ES-I3 (cell line): ENCODE data around the gene NAP1L4.

Source experiments
- H3K36me3 ChIP-seq: 2 replicates; pipeline ENCODE4 v1.6.1; 2013; ENCODE audit warnings: mild to moderate bottlenecking, low read length, control low read depth, moderate library complexity; ENCODE audit not compliant: insufficient read depth
- H3K4me1 ChIP-seq: 2 replicates; pipeline ENCODE4 v1.6.1; 2013; ENCODE audit warnings: mild to moderate bottlenecking, control low read depth, low read length; ENCODE audit not compliant: insufficient read depth
- H3K9ac ChIP-seq: 2 replicates; pipeline ENCODE4 v1.6.1; 2013; ENCODE audit warnings: low read depth, mild to moderate bottlenecking, low read length, moderate library complexity
- H3K9me3 ChIP-seq: 2 replicates; pipeline ENCODE4 v1.6.1; 2013; ENCODE audit warnings: mild to moderate bottlenecking, low read length, moderate library complexity; ENCODE audit not compliant: control insufficient read depth, insufficient read depth

Gene NAP1L4, protein sequence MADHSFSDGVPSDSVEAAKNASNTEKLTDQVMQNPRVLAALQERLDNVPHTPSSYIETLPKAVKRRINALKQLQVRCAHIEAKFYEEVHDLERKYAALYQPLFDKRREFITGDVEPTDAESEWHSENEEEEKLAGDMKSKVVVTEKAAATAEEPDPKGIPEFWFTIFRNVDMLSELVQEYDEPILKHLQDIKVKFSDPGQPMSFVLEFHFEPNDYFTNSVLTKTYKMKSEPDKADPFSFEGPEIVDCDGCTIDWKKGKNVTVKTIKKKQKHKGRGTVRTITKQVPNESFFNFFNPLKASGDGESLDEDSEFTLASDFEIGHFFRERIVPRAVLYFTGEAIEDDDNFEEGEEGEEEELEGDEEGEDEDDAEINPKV

GRCh38 chr11:2992234-2992996 lies at the start of gene NAP1L4:
Gene NAP1L4 (minus strand): TSS chr11:2992329. CDS start chr11:2979220, 13,109 bp downstream.
- H3K36me3 ChIP-seq, result no peaks in the 10 kb centered on the region
- no peaks in the 10 kb centered on the region for H3K9me3 ChIP-seq
- H3K9ac ChIP-seq, result peak within 1 kb of the TSS; percentile 79
- H3K4me1 ChIP-seq, result peaks cover 14% of the 10 kb centered on the region

- Histone ChIP-seq H3K4me1 (no peaks in the 10 kb centered on the region), H3K36me3 (peaks cover 36% of the 10 kb centered on the region), H3K9ac (no peak overlapping the region), H3K9me3 (no peaks in the 10 kb centered on the region)
These were observed 48.8 kb upstream of the NAP1L4 start for GRCh38 chr11:3040881-3041280.

DNA sequence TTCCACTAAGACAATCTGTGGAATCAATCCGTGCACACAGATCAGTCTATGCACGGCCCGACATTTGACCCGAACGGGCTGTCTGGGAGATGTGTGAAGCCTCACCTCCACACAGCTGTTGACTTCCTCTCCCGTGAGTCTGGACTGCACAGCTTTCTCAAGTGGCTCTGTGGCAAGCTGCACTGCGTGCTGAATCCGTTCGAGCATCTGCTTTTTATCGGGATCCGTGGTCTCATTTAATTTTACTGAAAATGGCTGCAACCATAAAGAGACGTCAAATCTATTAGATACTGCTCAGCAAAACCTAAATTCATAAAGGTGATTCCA lies 45.8 kb upstream of the NAP1L4 start:
- peaks cover 43% of the 10 kb centered on the region for H3K36me3 ChIP-seq
- no peaks in the 10 kb centered on the region for H3K4me1 ChIP-seq
- H3K9me3 ChIP-seq, result no peaks in the 10 kb centered on the region
- H3K9ac ChIP-seq, result no peak overlapping the region

GRCh38 chr11:3037040-3037944 lies 45.2 kb upstream of the NAP1L4 start:
- no peaks in the 10 kb centered on the region for H3K9me3 ChIP-seq
- H3K36me3 ChIP-seq, result peaks cover 45% of the 10 kb centered on the region
- H3K4me1 ChIP-seq, result no peaks in the 10 kb centered on the region
- no peak overlapping the region for H3K9ac ChIP-seq

GRCh38 chr11:3036419-3036818 lies 44.3 kb upstream of the NAP1L4 start:
- H3K9ac ChIP-seq, result no peak overlapping the region
- H3K9me3 ChIP-seq, result no peaks in the 10 kb centered on the region
- peaks cover 46% of the 10 kb centered on the region for H3K36me3 ChIP-seq
- H3K4me1 ChIP-seq, result no peaks in the 10 kb centered on the region

GRCh38 chr11:3035333-3035732 lies 43.2 kb upstream of the NAP1L4 start:
- Histone ChIP-seq H3K36me3 (peaks cover 42% of the 10 kb centered on the region), H3K9ac (no peak overlapping the region), H3K9me3 (no peaks in the 10 kb centered on the region), H3K4me1 (no peaks in the 10 kb centered on the region)

DNA sequence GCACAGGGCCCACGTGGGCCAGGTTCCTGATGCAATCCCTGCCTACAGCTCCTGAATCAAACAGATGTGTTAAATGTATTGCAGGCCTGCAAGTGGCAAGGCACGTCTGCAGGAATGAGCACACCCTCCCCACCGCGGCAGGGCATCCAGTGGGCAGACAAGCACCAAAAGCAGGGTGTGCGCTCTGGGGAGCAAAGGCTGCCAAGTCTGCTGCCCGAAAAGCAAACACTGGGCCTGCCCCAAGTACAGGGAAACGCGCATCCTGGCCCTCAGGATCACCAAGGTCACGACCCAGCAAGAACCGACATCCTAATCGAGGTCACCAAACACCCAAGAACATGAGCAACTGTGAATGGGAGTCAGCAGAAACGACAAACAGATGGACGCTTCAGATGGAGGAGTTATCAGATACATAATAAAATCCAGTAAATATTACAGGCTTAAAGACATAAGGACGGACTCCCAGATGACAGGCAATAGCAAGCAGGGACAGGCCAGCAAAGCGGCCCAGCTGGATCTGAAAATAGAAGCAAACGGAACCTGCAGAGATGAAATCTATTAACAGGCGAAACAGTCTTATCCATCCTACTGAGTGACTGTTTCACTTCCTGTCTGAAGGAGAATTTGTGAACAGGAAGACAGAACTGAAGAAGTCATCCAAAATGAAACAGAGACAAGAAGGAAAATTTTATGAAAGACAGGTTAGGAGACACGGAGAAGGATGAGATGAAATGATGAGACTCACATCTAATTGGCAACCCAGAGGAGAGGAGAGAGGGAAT lies 38.4 kb upstream of the NAP1L4 start:
- peaks cover 40% of the 10 kb centered on the region for H3K36me3 ChIP-seq
- H3K9me3 ChIP-seq, result no peaks in the 10 kb centered on the region
- H3K4me1 ChIP-seq, result no peaks in the 10 kb centered on the region
- no peak overlapping the region for H3K9ac ChIP-seq

- Histone ChIP-seq H3K36me3 (peaks cover 41% of the 10 kb centered on the region), H3K9ac (no peak overlapping the region), H3K9me3 (no peaks in the 10 kb centered on the region), H3K4me1 (no peaks in the 10 kb centered on the region)
These were observed 36.7 kb upstream of the NAP1L4 start for GRCh38 chr11:3028813-3029212.

DNA sequence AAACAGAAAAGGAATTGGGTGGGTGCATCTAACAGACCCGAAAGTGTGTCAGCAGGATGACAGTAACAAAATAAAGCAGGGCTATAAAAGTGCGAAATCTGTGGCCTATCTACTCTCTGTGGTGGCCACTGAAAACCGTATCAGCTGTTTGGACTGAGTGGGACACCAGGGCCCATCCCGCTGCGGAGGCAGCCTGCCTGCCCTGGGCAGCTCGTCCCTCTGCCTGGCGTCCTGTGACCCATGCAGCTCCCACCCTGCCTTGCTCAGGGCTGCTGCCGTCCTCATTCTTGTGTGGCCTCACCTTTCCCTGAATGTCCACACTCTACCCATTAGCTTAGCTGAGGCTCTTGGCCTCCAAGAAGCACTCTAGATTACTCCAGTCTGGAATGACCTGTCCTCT lies 34.7 kb upstream of the NAP1L4 start:
- no peaks in the 10 kb centered on the region for H3K9me3 ChIP-seq
- H3K4me1 ChIP-seq, result no peaks in the 10 kb centered on the region; the same call in 1 of the 2 replicates
- H3K9ac ChIP-seq, result no peak overlapping the region
- H3K36me3 ChIP-seq, result peaks cover 32% of the 10 kb centered on the region

DNA sequence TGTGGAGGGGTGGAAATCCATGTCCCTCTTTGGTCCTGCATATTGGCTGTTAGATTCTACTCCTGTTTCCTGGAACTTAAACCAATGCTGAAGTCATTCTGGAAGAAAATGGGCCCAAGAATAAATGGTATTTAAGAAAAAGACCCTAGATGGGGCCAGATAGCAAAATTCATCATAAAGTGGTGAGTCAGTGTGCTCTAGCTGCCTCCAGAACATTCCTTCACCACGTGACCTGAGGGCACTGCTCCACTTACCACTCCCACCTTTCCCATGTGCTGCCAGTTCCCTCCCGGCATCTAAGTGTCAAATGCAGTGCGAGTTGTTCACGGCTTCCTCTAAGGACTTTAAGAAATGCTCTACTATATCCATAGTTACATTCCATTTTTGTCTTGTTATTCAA lies 30.9 kb upstream of the NAP1L4 start:
- Histone ChIP-seq H3K36me3 (peaks cover 25% of the 10 kb centered on the region), H3K9ac (no peak overlapping the region), H3K9me3 (no peaks in the 10 kb centered on the region), H3K4me1 (no peaks in the 10 kb centered on the region; the same call in 1 of the 2 replicates)

- Histone ChIP-seq H3K4me1 (no peaks in the 10 kb centered on the region; the same call in 1 of the 2 replicates), H3K9ac (no peak overlapping the region), H3K9me3 (no peaks in the 10 kb centered on the region), H3K36me3 (peaks cover 29% of the 10 kb centered on the region)
These were observed 30.3 kb upstream of the NAP1L4 start for GRCh38 chr11:3022300-3022967.

DNA sequence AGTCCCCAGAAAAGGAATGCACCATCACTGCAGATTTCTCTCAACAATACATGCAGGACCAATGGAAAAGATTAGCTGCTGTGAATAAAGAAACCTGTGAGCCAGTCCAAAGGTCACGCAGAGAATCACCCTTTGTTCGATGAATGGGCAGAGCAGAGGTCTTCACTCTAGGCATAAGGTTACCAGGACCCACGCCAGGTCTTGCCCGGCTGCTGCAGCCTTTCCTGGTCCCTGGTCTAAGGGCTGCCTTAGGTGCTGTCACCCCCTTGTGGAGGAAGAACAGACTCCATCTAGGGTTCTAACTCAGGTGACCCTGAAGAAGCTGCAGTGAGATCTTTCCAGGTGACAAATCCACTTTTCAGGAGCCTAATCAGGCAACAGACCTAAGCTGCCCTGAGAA lies 29.0 kb upstream of the NAP1L4 start:
- H3K9me3 ChIP-seq, result no peaks in the 10 kb centered on the region
- no peaks in the 10 kb centered on the region; the same call in 1 of the 2 replicates for H3K4me1 ChIP-seq
- no peak overlapping the region for H3K9ac ChIP-seq
- H3K36me3 ChIP-seq, result peaks cover 34% of the 10 kb centered on the region

DNA sequence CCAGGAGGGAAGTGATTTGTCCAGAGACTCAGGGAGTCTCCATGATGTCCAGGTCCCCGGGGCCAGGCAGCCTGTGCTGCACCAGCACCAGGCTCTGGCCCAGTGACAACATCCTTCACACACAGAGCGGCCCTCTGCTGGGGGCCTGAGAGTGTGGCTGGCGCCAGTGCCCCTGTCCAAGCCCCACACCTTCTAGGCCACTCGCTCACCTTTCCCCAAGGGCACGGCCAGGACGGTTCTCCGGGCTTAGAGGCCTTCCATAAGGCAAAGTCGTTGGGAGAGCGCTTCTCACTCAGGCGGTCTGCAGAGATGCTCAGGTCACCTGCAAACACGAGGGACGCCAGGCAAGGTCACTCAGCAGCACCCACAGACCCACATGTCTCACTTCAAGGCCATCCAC lies 27.9 kb upstream of the NAP1L4 start:
- H3K36me3 ChIP-seq, result peaks cover 31% of the 10 kb centered on the region

More for the DNA sequence above, 27.9 kb upstream of the NAP1L4 start:
- H3K9ac ChIP-seq, result no peak overlapping the region
- H3K4me1 ChIP-seq, result no peaks in the 10 kb centered on the region; the same call in 1 of the 2 replicates
- no peaks in the 10 kb centered on the region for H3K9me3 ChIP-seq
